Stimulated activated CD8-positive, alpha-beta memory T cell treated with anti-CD3 and anti-CD28 coated beads, Interleukin-12 subunit alpha, Interleukin-12 subunit beta, amount 100 ng/mL, for 1 hour (primary cell): ENCODE data around the gene ZNF774.
"Not testable (repeated sequence)": the region's sequence is repeated elsewhere in the genome, so short reads cannot be mapped to it uniquely, and the experiment has no call there.

Experiments
- DNase-seq: peaks from one replicate; pipeline ENCODE4 v3.0.0-alpha.2; 2020; ENCODE audit warnings: low read depth

The ZNF774 gene

GRCh38 chr15:90389513-90389912 is 37.4 kb downstream of the ZNF774 start:
- no peak for DNase-seq

GRCh38 chr15:90393040-90393439 is 41.0 kb downstream of the ZNF774 start:
- no peak for DNase-seq

GRCh38 chr15:90394074-90394473 is 42.0 kb downstream of the ZNF774 start:
- no peak for DNase-seq

GRCh38 chr15:90394748-90395442 is 42.8 kb downstream of the ZNF774 start:
- DNase-seq: no peak

GRCh38 chr15:90396321-90396720 is 44.2 kb downstream of the ZNF774 start:
- no peak for DNase-seq

DNA sequence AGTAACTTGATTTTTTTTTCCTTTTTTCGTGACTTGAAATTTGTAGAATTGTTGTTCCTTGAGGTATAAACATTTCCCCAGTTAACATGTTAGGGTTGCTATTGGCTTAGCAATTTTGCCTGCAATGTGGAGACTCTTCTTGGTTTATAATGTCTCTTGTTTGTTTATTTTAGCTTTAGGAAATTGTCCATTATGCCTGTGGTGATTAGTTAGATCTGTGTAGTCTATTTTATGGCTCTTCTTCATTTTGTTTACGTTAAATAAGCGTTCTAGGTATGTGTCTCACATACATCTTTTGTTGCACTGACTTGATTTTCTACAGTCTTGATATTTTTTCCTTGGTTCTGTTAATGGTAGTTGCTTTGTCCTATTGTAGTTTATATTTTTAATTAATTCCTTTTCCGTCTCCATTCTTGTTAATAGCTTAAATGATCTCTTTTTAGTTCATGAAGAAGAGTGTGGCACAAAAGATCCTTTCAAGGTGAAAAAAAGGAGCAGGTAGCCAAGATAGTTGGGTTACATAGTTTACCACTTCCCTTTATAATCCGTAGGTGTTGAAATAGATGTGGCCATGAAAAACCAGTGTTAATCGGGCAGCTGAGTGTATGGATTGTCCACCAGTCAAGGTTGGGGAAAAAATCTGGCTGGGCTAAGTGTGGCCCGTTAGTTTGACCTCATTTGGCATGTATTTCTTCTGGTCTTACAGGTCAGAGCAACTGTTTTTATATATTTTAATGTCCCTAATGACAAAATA is 48.1 kb downstream of the ZNF774 start:
- no peak for DNase-seq

GRCh38 chr15:90400759-90401314 is 48.8 kb downstream of the ZNF774 start:
- DNase-seq: peak; percentile 45

- DNase-seq: no peak
Observed at GRCh38 chr15:90401495-90401894, 49.4 kb downstream of the ZNF774 start.

GRCh38 chr15:90402223-90402622 is 50.1 kb downstream of the ZNF774 start:
- DNase-seq: no peak

DNA sequence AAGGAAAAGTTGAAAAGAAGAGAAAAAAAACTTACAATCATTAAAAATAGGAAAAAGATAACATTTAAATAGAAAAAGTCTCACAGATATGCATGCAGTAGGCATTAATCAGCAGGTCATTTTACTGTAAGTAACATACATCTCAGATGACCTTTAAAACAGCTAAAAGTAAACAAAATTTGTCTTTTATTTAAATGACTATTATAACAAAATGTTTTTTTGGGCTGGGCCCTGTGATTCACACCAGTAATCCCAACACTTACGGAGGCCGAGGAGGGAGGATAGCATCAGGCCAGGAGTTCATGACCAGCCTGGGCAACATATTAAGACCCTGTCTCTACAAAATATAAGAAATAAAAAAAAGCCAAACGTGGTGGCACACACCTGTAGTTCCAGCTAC is 50.7 kb downstream of the ZNF774 start:
- no peak for DNase-seq

DNA sequence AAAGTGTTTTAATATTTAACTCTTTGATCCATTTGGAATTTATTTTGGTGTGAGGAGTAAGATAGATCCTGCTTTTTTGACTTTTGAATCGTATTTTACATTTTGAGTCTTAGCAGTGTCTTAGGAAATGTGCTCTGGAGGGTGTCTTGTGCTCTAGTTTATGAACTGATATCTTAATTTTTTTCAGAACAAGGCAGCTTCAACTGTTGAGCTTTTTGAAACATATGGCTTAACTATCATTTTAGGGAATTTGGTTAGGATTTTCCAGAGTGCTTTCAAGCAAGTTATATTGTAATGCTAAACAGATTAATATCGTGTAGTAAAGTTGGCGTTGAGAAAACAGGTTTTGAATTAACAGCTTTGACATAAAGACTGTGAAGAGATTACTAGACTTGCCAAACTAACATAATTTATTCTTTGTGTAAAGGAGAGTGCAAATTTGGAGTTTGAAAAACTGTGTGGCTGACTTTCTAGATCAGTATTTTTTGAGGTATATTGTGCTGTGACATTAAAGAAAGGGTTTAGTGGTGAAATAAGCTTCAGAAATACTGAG is 53.0 kb downstream of the ZNF774 start:
- no peak for DNase-seq

- DNase-seq: no peak
Observed at GRCh38 chr15:90407336-90407735, 55.3 kb downstream of the ZNF774 start.

- no peak for DNase-seq
Observed at GRCh38 chr15:90407871-90408317, 55.8 kb downstream of the ZNF774 start.

DNA sequence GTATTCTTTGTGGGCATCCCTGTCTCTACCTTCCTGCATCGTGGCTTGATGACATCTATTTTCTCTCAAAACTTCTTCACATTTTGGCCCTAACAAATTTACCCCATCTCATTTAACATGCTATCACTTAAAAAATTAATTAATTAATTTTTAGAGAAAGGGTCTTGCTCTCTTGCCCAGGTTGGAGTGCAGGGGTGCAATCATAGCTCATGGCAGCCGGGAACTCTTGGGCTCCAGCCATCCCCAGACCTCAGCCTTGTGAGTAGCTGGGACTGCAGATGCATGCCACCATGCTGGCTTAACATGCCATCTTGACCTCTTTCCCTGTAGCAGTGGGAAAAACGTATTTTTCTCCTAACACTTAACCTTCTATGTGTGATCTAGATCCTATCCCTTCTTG is 56.6 kb downstream of the ZNF774 start:
- DNase-seq: no peak

DNA sequence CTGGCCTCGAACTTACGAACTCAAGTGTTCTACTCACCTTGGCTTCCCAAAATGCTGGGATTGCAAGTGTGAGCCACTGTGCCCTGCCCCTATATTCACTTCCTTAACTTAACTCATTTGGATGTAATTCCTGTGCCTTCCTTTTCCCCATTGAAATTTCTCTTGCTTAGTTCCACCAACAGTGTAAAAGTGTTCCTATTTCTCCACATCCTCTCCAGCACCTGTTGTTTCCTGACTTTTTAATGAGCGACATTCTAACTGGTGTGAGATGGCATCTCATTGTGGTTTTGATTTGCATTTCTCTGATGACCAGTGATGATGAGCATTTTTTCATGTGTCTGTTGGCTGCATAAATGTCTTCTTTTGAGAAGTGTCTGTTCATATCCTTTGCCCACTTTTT is 57.5 kb downstream of the ZNF774 start:
- not testable (repeated sequence) for DNase-seq

DNA sequence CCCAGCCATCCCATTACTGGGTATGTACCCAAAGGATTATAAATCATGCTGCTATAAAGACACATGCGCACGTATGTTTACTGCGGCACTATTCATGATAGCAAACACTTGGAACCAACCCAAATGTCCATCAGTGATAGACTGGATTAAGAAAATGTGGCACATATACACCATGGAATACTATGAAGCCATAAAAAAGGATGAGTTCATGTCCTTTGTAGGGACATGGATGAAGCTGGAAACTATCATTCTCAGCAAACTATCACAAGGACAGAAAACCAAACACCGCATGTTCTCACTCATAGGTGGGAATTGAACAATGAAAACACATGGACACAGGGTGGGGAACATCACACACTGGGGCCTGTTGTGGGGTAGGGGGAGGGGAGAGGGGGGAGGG is 58.2 kb downstream of the ZNF774 start:
- DNase-seq: not testable (repeated sequence)

DNA sequence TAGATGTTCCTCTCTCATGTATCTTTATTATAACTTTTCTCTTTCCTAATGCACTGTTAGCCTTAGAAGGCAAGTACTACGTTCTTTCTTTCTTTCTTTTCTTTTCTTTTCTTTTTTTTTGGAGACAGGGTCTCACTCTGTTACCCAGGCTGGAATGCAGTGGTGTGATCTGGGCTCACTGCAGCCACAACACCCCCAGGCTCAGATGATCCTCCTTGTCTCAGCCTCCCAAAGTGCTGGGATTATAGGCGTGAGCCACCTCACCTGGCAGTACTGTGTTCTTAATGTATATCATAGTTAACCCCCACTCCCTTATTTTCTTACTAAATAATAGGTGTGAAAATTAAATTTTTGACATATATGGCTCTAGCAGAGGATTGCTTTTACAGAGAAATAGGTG is 59.1 kb downstream of the ZNF774 start:
- no peak for DNase-seq
